GM18507 (cell line): ENCODE results near the gene YJEFN3.

Experiments used
- DNase-seq: peaks from one replicate; pipeline ENCODE4 v3.0.0; 2011; ENCODE audit warnings: low read depth; ENCODE audit not compliant: insufficient read length; ENCODE audit errors: extremely low spot score
- FAIRE-seq: peaks from 2 replicates; lab custom pipeline; 2011; peaks lifted over from hg19 to GRCh38; lab: Jason Lieb, UNC

The YJEFN3 gene

DNA sequence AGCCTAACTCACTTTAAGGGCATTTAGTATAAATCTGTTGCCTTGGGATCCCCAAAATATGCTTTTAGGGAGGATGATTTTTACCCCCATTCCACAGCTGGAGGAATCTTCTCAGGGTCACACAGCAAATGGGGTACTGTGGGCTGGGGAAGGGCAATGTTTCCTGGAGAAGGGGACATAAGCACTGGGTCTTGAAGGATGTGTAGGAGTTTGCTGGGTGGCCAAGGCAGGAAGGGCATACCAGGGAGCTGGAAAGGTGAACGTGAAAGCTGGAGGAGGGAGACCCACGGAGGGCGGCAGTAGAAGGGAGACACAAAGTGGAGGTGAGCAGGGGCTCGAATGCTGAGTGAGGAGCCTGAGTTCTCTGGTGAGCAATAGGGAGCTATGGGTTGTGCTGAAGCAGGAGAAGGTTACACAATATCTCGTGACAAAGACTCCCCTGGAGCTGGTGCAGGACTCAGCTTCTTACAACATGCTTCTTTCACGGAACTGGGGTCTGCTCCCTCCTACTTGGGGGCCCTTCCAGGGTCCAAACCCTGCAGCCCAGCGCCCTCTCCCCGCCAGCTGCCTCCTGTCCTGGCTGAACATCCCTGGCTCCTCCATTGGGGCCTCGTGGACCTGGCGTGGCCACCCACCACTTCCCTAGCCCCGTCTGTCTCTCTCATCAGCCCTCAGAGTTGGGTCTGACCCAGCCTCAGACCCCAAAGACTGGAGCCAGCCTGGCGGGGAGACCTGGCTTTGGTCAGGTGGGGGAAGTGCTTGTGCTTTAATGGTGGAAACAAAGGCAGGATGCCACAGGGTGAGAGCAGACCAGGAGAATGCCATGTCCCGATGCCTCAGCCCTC, 20.4 kb downstream of the YJEFN3 start:
- DNase-seq (no peak), FAIRE-seq (no peak)

DNA sequence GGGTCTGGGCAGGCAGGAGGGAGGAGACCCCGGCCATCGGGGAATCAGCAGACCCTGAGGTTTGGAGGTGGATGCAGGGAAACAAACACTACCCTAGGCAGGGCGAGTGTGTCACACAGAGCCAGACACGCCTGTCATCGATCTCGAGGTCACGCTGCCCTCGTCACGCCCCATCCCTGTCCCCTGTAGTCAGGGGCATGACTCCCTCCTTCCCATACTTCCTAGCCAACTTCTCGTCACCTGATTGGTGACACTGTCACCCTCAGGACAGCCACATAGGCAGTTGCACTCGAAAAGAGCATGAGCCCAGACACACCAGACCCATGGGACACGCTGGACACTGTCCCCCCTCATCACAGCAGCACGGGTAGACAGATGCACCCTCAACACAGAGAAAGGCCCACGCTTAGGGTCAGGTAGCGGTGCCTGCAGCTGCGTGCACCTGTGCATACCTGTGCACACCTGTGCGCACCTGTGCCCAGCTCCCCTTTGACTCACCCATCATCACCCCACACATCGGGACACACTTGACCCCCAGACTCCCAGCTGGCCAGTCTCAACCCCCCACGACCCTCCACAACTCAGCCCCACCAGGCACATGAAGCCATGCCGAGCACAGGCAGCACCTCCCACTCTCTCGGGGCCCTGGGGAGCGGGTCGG, 21.2 kb downstream of the YJEFN3 start:
- DNase-seq (no peak), FAIRE-seq (no peak)

DNA sequence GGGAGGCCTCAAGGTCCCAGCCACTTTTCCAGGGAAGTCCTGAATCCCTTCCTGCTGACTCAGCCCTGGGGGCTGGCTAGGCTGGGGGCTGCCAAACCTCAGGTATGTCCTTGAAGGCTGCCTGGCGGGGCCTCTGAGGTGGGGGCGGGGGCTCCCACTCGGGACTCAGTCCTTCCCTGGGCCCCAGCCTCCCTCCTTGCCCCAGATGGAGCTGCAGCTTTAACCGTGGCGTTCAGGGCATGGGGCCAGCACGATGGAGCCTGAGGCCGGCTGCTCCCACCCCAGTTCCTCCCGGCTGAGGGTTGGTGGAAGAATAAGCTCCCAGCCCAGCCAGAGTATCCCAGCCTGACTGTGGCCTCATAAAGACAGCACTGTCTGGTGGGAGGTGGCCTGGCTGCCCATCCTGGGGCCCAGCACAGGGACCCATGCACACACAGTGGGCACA, 21.8 kb downstream of the YJEFN3 start:
- DNase-seq (no peak), FAIRE-seq (no peak)

DNA sequence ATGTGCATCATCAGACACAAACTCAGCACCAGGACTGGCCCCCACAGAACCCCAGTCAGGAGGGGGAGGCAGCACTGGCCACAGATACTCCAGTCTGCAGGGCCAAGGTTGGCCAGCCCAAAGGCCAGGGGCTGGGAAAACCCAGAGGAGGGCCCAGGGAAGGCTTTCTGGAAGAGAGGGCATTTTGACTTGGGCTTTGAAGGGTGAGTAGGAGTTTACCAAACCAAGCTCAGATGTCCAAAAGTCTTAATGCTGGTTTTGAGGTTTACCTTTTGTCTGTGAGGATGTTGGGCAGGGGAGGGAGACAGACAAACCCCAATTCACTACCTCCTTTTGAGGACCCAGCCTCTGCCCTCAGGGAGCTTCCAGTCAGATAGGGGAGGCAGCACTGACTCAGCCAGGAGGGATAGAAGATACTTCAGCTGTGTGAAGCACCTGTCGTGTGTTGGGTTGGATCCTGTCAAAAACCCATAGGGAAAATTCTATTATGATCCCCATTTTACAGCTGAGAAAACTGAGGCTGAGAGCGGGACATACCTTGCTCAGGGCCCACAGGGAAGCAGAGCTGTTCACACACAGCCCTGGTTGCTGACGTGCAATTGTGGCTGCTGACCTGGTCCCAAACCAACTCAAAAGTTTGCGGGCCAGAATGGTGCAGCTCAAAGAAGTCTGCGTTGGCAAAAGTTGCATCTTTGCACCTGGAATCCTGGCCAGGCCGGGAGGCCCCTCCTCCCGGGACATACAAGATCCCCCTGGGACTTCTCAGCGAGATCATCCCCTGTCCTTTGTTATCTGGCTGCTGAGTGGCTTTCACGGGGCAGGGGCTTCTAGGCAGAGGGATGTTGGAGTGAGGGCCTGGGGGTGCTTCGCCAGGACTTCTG, 22.5 kb downstream of the YJEFN3 start:
- FAIRE-seq: no peak
- no peak for DNase-seq

DNA sequence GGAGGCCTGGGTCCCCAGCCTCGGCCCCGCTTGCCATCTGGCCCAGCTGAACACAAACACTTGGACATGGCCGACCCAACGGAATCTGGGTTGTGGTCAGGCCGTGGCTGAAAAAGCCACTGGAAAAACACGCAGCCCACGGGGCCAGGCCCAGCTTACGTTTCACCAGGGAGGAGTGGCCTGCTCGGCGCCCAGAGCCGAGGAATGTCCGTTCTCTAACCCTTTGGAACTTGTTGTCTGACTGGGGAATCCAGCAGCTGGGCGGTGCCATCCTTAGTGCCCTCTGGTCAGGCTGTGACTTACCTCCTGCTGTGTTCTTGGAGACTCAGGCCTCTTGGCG, 23.1 kb downstream of the YJEFN3 start:
- FAIRE-seq (no peak), DNase-seq (no peak)

DNA sequence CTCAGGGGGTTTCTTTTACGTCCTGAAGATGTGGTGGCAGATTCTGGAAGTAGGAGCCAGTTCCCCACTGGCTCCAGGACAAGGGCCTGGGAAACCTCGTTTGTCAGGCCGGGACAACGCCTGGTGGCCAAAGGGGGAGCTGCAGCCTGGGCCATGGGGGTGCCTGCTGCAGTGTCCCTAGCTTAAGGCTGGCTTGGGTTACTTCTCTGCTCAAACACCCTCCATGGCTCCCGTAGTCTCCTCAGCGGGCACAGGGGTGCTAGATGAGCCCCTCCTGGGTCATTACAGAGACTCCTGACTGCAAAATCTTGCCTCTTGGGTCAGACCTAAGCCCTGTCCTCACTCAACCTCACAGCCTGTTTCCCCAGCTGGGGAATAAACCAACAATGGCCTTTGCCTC, 24.1 kb downstream of the YJEFN3 start:
- FAIRE-seq (no peak), DNase-seq (no peak)

DNA sequence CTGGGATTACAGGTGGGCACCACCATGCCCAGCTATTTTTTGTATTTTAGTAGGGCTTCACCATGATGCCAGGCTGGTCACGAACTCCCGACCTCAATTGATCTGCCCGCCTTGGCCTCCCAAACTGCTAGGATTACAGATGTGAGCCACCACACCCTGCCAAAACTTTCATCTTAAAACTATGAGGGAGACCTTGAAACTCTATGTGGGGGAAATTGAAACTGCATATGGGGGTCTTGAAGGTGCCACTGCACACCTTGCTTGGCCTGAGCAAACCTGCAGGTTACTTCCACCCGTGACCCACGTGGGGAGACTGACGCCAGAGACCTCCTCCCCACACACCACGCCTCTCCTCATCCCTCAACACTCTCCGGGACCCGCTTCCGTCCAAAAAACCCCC, 25.0 kb downstream of the YJEFN3 start:
- DNase-seq (no peak), FAIRE-seq (no peak)

DNA sequence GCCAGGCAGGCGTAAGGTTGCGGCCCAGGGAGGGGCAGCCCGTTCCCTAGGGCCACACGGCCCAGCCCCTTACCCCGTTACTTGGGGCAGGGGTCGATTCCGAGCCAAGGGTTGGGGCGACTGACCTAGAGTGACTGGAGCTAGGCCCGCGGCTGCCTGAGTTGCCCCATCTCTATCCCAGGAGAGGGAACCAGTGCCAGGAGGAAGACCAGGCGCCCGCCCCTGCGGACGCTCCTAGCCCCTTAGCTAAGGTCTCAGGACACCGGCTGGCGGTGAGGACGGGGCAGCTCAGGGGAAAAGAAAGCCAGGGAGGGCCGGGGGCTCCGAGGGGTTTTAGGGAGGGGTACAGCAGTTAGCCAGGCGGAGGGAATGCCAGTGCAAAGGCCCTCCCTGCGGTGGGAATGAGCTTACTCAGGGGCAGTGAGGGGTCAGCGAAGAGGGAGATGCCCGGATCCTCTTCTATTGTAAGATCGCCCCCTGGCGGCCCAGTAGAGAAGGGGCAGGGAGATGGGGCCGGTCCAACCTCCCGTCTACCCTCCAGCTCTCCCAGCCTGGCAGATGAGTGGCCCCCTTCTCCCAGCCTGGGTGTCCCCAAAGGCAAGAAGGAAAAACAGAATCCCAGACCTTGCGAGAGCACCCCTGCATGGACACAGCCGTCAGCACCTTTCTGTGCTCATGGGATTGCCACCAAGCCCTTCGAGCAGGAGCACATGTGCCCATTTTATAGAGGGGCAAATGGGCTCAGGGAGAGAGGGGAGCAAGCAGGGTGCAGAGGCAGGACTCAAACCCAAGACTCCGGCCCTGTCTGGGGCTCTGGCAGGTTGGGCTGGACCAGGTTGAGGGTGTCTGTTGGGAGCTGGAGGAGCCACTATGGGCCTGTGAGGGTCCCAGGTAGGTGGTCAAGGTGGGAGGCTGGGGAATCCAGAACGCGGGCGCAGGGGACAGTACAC, 25.6 kb downstream of the YJEFN3 start:
- DNase-seq: no peak
- no peak for FAIRE-seq

DNA sequence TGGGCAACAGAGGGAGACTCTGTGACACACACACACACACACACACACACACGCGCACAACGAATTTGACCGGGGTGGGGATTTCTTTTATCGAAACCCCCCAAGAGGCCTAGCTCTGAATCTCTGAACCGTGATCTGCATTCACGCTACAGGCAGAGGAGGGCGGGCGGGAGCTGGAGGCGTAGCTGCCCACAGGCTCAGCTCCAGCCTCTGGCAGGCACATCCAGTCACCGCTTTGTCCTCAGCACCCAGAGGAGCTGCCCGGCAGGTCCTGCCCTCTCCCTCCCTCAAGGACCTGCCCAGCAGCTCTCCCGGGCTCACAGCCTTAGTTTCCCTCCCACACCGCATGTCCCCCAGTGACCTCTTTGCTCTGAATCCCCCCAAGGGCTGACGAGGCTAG, 29.3 kb downstream of the YJEFN3 start:
- no peak for FAIRE-seq
- no peak for DNase-seq

DNA sequence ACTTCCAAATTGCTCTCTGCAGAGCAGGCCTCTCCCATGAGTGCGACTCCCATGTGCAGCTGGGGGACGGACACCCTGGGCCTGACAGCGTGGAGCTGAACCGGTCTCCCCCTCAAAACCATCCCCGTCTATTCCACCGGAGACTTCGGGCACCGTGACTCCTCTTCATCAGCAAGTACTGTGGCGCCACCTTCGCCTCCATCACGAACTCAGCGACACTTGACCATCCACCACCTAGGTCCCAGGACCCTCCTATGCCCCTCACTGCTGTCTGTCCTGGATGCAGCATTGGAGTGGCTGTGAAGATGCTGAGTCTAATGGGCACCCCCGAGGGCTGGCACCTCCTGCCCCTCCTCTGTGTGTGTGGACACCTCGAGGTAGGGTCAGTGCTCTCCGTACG, 29.9 kb downstream of the YJEFN3 start:
- FAIRE-seq: no peak
- no peak for DNase-seq

DNA sequence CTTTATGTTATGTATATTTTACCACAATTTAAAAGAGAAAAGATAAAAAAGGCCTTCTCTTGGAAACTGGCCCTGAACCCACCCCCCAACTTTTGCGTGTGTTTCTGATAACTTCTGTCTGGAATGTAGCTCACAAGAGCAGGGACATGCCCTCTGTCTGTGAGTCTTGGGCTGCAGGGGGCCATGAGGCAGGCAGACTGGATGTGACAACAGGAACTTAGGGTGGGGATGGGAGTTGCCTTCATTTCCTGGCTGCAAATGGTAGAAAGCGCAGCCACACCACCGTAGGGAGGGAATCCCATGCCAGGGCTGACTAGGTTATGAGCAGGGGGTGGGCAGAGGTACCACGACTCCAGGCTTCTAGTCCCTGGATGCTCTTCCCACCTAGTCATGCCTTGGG, 31.2 kb downstream of the YJEFN3 start:
- FAIRE-seq: no peak
- no peak for DNase-seq

DNA sequence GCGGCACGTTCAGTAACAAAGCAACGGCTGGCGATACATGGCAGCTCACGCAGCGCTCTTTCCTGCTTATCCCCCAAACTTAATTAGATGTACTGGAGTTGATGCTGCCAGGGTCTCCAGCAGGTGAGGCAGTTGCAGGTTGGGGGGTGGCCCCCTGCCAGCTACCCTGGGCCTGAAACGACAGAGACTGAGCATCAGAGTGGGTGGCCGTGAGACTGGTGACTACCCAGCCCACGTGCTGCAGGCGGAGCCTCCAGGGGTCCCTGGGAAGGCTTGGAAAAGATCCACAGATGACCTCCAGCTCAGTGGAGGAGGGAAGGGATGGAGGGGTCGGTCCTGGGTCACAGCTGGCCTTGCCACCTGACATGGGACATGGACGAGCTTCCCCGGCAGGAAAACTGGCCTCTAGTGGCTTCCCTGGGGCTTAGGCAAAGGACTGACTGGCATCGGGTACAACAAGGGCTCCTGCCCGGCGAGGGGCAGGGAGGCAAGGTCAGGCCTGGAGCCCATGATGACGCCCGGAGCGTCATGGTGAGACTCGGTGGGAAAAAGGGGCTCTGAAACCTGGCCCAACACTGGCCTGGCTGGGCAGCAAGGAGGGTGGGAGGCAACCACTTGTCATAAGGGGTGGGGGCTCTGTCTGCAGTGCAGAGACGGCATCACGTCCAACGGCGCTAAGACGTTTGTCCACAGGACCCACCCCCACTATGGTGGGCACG, 33.4 kb downstream of the YJEFN3 start:
- FAIRE-seq (no peak), DNase-seq (no peak)

DNA sequence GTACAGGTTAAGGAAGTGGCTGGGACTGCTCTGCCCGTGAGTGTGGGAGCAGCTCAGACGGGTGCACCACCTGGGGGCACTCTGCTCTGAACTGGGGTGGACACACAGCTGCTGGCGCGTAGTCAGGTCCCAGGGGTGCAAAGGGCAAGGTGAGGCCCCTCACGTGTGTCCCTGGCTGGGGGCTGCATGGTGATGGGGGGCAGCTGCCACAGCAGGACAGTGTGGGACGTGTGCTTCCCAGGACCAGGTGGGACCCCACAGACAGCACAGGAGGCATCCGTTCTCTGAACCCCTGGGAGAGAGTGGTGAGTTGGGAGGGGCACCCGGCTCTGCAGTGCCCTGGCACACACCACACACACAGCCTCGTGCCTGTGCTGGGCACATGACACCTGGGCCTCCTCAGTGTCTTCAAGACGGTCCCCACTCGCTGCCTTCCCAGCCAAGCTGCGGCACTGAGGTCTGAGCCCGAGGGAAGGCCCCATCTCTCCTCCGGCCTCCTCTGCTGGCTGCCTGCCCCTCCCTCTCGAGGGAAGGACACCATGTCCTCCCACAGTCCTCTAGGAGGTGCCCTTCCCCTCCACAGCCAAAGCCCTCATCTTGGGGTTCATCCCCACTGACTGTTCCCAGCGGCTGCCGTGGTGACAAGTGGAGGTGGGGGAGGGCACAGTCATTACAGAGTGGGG, 34.1 kb downstream of the YJEFN3 start:
- no peak for FAIRE-seq
- no peak for DNase-seq

DNA sequence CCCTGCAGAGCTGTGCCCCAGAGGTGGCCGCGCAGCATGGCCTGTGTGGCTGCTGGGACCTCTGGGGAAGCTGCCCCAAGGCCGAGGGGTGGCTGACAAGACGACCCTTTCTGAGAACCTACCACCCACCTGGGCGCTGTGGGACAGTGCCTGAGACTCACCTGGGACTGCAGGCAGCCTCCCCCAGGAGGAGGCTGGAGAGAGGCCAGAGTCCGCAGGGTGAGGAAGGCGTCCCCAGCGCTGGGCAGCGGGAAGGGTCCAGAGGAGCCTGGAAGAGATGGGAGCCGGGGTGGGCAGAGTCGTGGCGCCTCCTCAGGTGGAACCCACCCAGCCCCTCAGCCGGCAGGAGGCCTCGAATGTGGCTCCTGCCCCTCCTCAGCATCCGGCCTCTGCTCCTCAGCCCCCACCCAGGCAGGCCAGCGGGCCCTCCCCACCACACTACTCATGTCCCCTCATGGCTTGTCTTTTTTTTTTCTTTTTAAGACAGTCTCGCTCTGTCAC, 34.7 kb downstream of the YJEFN3 start:
- DNase-seq (no peak), FAIRE-seq (no peak)

DNA sequence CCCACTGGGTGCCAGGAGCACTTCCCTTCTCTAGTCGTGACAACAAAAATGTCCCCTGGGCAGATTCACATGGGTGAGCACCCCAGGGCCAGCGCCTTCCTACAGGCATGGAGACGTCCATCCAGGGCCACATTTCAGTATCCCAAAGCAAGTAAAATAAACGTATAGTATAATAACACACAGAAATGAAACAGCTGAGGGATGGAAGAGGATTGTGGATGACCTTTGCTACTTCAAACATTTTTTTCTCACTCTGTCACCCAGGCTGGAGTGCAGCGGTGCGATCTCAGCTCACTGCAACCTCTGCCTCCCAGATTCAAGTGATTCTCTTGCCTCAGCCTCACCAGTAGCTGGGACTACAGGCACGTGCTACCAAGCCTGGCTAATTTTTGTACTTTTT, 37.6 kb downstream of the YJEFN3 start:
- no peak for FAIRE-seq
- no peak for DNase-seq

DNA sequence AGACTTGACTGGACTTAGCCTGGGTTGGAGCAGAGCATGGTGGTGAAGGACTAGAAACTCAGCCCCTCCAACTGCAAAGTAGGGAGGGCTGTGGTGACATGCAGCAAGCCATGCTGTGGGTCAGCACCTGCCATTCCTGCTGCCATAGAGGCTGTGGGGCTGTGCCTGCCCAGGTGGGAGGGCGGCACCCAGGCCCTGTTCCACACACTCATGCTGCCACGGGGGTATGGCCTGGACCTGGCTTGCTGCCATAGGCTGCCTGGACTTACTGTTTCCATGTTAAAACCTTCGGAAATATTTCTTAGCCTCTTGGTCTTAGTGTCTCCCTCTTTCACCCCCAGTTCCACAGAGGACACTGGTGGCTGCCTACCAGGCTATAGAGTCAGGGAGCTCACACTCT, 38.7 kb downstream of the YJEFN3 start:
- DNase-seq (no peak), FAIRE-seq (no peak)

DNA sequence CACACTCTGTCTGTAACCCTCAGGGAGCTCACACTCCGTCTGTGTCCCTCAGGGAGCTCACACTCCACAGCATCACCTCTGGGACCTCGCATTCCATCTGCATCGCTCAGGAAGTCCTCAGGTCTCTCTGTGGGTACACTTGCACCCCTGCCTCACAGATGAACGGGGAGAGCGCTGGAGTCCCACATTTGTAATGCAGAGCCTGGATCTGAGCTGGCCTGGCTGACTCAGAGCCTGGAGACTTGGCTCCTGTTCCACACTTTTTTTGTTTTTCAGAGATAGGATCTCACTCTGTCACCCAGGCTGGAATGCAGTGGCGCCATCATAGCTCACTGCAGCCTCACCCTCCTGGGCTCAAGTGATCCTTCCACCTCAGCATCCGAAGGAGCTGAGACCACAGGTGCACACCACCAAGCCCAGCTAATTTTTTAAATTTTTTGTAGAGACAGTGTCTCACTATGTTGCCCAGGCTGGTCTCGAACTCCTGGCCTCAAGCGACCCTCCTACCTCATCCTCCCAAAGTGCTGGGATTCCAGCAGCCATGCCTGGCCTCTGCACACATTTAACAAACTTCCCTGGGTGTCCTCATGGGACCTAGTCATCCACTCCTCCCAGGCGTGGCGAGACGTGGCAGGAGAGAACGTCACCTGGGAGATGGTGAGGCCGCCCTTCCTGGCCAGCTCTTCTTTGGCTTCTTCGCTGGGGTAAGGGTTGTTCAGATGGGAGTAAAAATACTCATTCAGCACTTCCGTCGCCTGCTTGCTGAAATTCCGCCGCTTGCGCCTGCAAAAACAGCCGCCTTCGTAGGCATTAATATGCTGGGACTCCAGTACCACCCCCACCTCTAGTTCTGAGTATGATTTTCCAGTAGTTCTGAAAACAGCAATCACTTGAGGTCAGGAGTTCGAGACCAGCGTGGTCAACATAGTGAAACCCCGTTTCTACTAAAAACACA, 40.4 kb downstream of the YJEFN3 start:
- DNase-seq (no peak), FAIRE-seq (no peak)
